GM18520 (cell line): ENCODE measurements around the gene QRFP.

ENCODE experiments used
- ATAC-seq: cut with Tn5 transposase; IDR thresholded peaks from one replicate; pipeline ENCODE4 v1.9.1; 2021; ENCODE audit not compliant: unreplicated experiment

QRFP gene

GRCh38 chr9:130896233-130897014 lies at the start of gene QRFP:
QRFP (minus strand) TSS chr9:130896812; CDS start chr9:130893838, 2,974 bp downstream.
- no peak for ATAC-seq

GRCh38 chr9:130945173-130945572 lies 48.6 kb upstream of the QRFP start:
- ATAC-seq = no peak

- ATAC-seq = no peak
These were observed 48.0 kb upstream of the QRFP start for GRCh38 chr9:130944510-130945058.

- no peak for ATAC-seq
These were observed 47.2 kb upstream of the QRFP start for GRCh38 chr9:130943777-130944176.

GRCh38 chr9:130943221-130943620 lies 46.6 kb upstream of the QRFP start:
- ATAC-seq = no peak

GRCh38 chr9:130942679-130943078 lies 46.1 kb upstream of the QRFP start:
- ATAC-seq = no peak

- no peak for ATAC-seq
These were observed 45.5 kb upstream of the QRFP start for GRCh38 chr9:130942084-130942483.

GRCh38 chr9:130940693-130941576 lies 44.3 kb upstream of the QRFP start:
- ATAC-seq = no peak

GRCh38 chr9:130940027-130940549 lies 43.5 kb upstream of the QRFP start:
- ATAC-seq = no peak

GRCh38 chr9:130939405-130940026 lies 42.9 kb upstream of the QRFP start:
- ATAC-seq = no peak

- no peak for ATAC-seq
These were observed 42.2 kb upstream of the QRFP start, which contains the start of gene FIBCD1 for GRCh38 chr9:130938652-130939404. FIBCD1 (minus strand) TSS chr9:130939247; CDS start chr9:130938607, 640 bp downstream.

- ATAC-seq = no peak
These were observed 41.6 kb upstream of the QRFP start for GRCh38 chr9:130938184-130938651.

GRCh38 chr9:130937146-130938076 lies 40.8 kb upstream of the QRFP start:
- ATAC-seq = no peak

GRCh38 chr9:130936285-130937117 lies 39.9 kb upstream of the QRFP start:
- no peak for ATAC-seq

GRCh38 chr9:130935648-130936271 lies 39.1 kb upstream of the QRFP start:
- ATAC-seq = no peak

GRCh38 chr9:130934702-130935647 lies 38.4 kb upstream of the QRFP start:
- no peak for ATAC-seq

GRCh38 chr9:130934246-130934645 lies 37.6 kb upstream of the QRFP start:
- ATAC-seq = no peak
